DMS53 treated with DMSO at 0.1 percent for 48 hours (cell line): ENCODE data around the gene OR5AN1.
"Not testable (repeated sequence)": the region's sequence is repeated elsewhere in the genome, so short reads cannot be mapped to it uniquely, and the experiment has no call there.

ENCODE experiments used
- DNase-seq: peaks from one replicate; lab custom pipeline; 2025; ENCODE audit not compliant: unreplicated experiment; lab: John Stamatoyannopoulos, UW

OR5AN1 gene, protein sequence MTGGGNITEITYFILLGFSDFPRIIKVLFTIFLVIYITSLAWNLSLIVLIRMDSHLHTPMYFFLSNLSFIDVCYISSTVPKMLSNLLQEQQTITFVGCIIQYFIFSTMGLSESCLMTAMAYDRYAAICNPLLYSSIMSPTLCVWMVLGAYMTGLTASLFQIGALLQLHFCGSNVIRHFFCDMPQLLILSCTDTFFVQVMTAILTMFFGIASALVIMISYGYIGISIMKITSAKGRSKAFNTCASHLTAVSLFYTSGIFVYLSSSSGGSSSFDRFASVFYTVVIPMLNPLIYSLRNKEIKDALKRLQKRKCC

DNA sequence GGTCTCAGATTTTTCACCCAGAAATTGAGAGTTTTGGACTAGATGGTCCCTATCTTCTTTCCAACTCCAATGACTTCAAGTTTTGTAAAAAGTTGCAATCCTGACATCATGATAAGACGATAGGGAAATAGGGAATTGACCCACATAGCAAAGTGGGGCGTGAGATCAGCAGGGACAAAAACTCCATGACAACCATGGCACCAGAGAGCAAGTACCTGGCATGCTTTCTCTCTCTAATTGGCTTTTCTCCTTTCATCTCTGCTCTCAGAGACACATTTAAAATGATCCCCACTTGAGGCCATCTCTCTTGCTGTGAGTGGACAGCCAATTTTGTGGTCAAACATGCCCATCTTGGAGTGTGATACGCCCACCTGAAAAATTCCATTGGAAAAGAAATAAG, at the start of gene OR5AN1:
Gene OR5AN1 (plus strand): TSS at position 301 of the 400 bp plus-strand sequence. CDS start 5,564 bp downstream, outside the sequence.
- DNase-seq, result no peak

GRCh38 chr11:59335001-59335400, 23.7 kb upstream of the OR5AN1 start:
- no peak for DNase-seq

GRCh38 chr11:59336176-59336575, 22.5 kb upstream of the OR5AN1 start:
- DNase-seq, result no peak

GRCh38 chr11:59336931-59337330, 21.8 kb upstream of the OR5AN1 start:
- DNase-seq, result no peak

- not testable (repeated sequence) for DNase-seq
Measured at GRCh38 chr11:59349657-59350056, 9.0 kb upstream of the OR5AN1 start.

DNA sequence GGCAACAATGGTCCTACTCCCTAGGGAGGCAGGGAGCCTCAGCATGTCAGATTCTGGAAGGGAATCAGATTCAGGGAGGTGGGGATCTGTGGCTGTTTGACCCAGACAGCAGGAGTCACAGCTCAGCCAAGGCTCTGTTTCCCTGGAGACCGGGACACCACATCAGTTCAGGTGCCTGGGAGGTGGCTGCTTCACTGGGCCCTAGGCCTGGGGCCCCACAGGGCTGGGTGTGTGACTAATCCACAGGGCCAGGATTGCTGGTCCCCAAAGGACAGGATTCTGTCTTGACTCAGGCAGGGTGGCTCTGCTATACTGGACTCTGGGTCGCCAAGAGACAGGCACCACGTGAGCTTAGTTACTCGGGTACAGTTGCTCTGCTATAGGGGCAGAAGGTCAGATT, 3.5 kb upstream of the OR5AN1 start:
- no peak for DNase-seq

DNA sequence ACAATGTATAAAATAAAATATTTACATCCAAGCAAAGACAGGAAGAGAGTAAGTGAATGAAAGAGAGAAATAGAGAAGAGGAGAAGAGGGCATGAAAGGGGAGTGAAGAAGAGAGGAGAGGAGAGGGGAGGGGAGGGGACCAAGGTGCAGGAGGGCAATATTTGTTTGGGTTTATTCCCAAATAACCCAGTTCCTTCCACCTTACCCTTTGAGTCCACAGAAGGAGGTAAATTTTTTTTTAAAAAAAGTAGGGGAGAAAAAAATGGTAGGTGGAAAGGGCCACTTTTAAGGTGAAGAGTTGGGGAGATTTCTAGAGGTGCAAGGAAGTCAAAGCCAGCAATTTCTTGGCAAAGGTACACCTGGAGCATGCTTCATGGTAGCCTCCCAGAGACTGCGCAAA, 2.1 kb upstream of the OR5AN1 start:
- DNase-seq, result no peak

- no peak for DNase-seq
Measured at GRCh38 chr11:59358020-59358419, 675 bp upstream of the OR5AN1 start.

- DNase-seq, result no peak
Measured at GRCh38 chr11:59365232-59366018, 6.7 kb downstream of the OR5AN1 start.

- no peak for DNase-seq
Measured at GRCh38 chr11:59368238-59369022, 9.7 kb downstream of the OR5AN1 start.

DNA sequence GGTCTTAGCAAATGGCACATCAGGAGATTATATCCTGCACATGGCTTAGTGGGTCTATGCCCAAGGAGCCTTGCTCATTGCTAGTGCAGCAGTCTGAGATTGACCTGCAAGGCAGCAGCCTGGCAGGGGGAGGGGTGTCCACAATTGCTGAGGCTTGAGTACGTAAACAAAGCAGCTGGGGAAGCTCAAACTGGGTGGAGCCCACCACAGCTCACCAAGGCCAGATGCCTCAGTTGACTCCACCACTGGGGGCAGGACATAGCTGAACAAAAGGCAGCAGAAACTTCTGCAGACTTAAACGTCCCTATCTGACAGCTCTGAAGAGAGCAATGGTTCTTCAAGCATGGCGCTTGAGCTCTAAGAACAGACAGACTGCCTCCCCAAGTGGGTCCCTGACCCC, 13.6 kb downstream of the OR5AN1 start:
- not testable (repeated sequence) for DNase-seq

GRCh38 chr11:59380263-59381059, 21.8 kb downstream of the OR5AN1 start:
- DNase-seq, result no peak

DNA sequence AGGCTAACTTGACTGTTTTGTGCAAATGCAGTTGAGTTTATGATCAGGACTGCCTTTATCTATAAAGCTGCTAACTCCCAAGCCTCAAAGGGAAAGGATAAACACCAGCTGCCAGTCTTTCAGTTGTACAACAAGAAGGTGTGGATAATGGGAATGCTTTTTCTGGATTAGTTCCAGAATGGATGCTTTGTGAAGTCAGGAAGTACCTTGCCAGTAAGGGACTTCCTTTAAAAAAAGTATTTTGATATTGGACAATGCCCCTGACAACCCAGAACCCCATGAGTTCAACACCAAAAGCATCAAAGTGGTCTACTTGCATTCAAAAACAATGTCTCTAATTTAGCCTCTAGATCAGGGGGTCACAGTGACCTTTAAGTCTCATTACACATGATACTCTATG, 35.5 kb downstream of the OR5AN1 start:
- DNase-seq, result no peak

- no peak for DNase-seq
Measured at GRCh38 chr11:59400461-59401261, 42.0 kb downstream of the OR5AN1 start.

- DNase-seq, result no peak
Measured at GRCh38 chr11:59401262-59401552, 42.5 kb downstream of the OR5AN1 start.

GRCh38 chr11:59403546-59403945, 44.9 kb downstream of the OR5AN1 start:
- DNase-seq, result no peak

GRCh38 chr11:59413646-59414045, 55.0 kb downstream of the OR5AN1 start:
- DNase-seq, result no peak

GRCh38 chr11:59415111-59415510, 56.4 kb downstream of the OR5AN1 start:
- no peak for DNase-seq

GRCh38 chr11:59416613-59417012, 57.9 kb downstream of the OR5AN1 start:
- DNase-seq, result no peak

DNA sequence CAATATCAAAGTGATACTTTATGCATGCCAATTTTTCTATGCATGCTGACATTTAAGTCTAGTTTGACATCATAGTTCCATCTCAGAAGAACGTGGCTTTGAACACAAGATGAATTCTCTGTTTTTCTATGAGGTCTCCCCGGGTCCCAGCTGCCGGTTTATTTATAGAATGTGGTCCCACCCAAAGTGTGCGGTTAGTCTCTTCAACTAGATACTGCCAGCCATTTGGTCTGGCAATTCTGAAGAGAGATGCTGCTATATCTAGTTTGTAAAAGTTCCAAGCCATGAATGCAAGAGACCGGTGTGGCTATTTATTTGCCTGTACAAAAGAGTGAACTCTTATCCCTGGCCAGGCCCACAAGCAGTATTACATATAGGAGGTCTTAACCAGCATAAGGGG, 58.3 kb downstream of the OR5AN1 start:
- DNase-seq, result no peak
